ENCODE results near the gene CHD9.

GRCh38 chr16:53213542-53213941 lies 158.8 kb downstream of the CHD9 start:
- TF ChIP-seq POLR2A (IDR thresholded peaks at IDR 0.05), result no peak
- no peak for TF ChIP-seq EP300 (IDR thresholded peaks at IDR 0.05)
- TF ChIP-seq CTCF (IDR thresholded peaks at IDR 0.05), result no peak
